IMR-90 (cell line): ENCODE data around the gene GNAS.

Experiments
- CEBPB ChIP-seq: IDR thresholded peaks from 2 replicates; pipeline ENCODE4 v1.6.1; 2012; ENCODE audit warnings: low read depth, low read length, improper control_type of control experiment
- NFE2L2 ChIP-seq: fragments of 150-350 bp; IDR thresholded peaks from 2 replicates; pipeline ENCODE4 v1.6.1; 2016; ENCODE audit warnings: low read depth, mild to moderate bottlenecking, low read length
- POLR2A ChIP-seq: IDR thresholded peaks from 2 replicates; pipeline ENCODE4 v1.6.1; 2012; ENCODE audit warnings: mild to moderate bottlenecking, low read depth, low read length
- TF ChIP-seq, protein P1 (sequence below): conservative IDR thresholded peaks from 2 replicates; pipeline ENCODE4 v1.5.1; 2012; ENCODE audit warnings: mild to moderate bottlenecking, low read depth, low read length, improper control_type of control experiment
- TF ChIP-seq, protein P2 (sequence below): fragments of 150-350 bp; IDR thresholded peaks from 2 replicates; pipeline ENCODE4 v1.6.1; 2017; ENCODE audit warnings: mild to moderate bottlenecking, antibody characterized with exemption, low read length, low read depth

DNA sequence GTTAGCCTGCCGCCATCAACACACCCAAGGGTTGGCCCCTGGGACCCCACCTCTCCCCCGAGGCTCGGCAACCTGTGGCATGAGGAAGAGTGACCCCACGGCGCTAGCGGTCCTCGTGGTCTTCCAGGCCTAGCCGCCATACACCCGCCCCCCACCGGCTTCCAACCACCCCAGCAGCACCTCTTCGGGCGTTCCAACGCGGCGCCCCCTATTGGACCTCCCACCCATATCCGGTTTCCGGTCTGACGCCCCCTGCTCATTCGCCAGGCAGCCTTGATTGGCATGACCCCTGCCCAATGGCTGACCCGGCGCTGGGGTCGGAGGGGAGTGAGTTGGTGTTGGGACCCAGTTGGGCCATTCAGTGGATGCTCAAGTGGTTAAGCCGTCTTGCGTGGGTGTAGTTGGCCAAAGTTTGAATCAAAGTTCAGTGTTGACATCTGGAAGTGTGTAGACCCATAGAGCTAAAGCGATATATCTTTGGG is 1.8 kb upstream of the GNAS start, which contains the start of gene GNAS-AS1:
- TF ChIP-seq, protein P1, sequence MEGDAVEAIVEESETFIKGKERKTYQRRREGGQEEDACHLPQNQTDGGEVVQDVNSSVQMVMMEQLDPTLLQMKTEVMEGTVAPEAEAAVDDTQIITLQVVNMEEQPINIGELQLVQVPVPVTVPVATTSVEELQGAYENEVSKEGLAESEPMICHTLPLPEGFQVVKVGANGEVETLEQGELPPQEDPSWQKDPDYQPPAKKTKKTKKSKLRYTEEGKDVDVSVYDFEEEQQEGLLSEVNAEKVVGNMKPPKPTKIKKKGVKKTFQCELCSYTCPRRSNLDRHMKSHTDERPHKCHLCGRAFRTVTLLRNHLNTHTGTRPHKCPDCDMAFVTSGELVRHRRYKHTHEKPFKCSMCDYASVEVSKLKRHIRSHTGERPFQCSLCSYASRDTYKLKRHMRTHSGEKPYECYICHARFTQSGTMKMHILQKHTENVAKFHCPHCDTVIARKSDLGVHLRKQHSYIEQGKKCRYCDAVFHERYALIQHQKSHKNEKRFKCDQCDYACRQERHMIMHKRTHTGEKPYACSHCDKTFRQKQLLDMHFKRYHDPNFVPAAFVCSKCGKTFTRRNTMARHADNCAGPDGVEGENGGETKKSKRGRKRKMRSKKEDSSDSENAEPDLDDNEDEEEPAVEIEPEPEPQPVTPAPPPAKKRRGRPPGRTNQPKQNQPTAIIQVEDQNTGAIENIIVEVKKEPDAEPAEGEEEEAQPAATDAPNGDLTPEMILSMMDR = no peak
- TF ChIP-seq, protein P2, sequence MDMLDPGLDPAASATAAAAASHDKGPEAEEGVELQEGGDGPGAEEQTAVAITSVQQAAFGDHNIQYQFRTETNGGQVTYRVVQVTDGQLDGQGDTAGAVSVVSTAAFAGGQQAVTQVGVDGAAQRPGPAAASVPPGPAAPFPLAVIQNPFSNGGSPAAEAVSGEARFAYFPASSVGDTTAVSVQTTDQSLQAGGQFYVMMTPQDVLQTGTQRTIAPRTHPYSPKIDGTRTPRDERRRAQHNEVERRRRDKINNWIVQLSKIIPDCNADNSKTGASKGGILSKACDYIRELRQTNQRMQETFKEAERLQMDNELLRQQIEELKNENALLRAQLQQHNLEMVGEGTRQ = no peak
- no peak for TF ChIP-seq POLR2A
- no peak for TF ChIP-seq NFE2L2
- TF ChIP-seq CEBPB = no peak
